Heart left ventricle (tissue), 13 donors: ENCODE results near the gene SEPTIN5.

ENCODE experiments used
- CTCF ChIP-seq, 12 donors: fragments of 200-600 bp; sonication (generic) in 4 of 12; IDR thresholded peaks; one replicate each; pipeline versions ENCODE4 v1.5.0 to v1.8.0; 2018 to 2022; ENCODE audit warnings: antibody characterized with exemption in 12 of 12, mild to moderate bottlenecking in 5 of 12
- POLR2A ChIP-seq, 2 donors: fragments of 450-650 bp; IDR thresholded peaks; one replicate each; pipeline ENCODE4 v1.6.1; 2017; ENCODE audit warnings: antibody characterized with exemption in 2 of 2, mild to moderate bottlenecking in 2 of 2, moderate library complexity in 2 of 2
- donor health status: ischemic (EF 13 %, LVEDD 7.1; RV severe dilation, severe dysfunction).
- donor health status: DM: no; HTN: yes; CAD: no.
- donor health status: DM: no; HTN: no; CAD: no.
- donor health status: ischemic (EF 25% LVEDD 6.9; RV normal size, moderate dysfunction).
- donor health status: ischemic (EF 25% LVEDD 5.7; RV mildly dilated, moderate dysfunction).
- donor health status: ischemic (EF 35%, LVEDD 5.7; RV mildly dilated, moderate dysfunction).
- donor health status: nonischemic (EF 11% LVEDD 7.7; RV severe dilation, severe dysfunction).
- donor health status: DM: yes; HTN: yes; CAD: no.
- donor health status: PGD.
- donor health status: ischemic (EF 29% LVEDD 5.4; RV normal size, mild dysfunction).
- donor health status: nonischemic (EF 23%, LVEDD 6.1; RV moderate dilation, normal function).

GRCh38 chr22:19759427-19760057 lies 45.2 kb downstream of the SEPTIN5 start:
- TF ChIP-seq CTCF (IDR thresholded peaks at IDR 0.05) (no peak), POLR2A (IDR thresholded peaks at IDR 0.05) (no peak)
